NCI-H460 (cell line): ENCODE measurements around the gene CSPG4. TPM values are rescaled to one million over a fixed set of nuclear protein-coding genes. Genes with fewer than 3 reads are reported as not detected.

Experiments used
- DNase-seq: peaks from one replicate; pipeline ENCODE4 v3.0.0-alpha.2; 2016; ENCODE audit warnings: low read depth; ENCODE audit errors: extremely low read depth
- total RNA-seq: library from RNA; depleted of rRNA; stranded (reverse); fragments of >200 nt; shearing (Covaris generic); gene quantifications from 2 replicates; pipeline ENCODE4 v1.2.3, GENCODE V29; 2014

CSPG4 gene
- total RNA-seq, 1 experiment from 2014 or later: 0.10 TPM

GRCh38 chr15:75654201-75654907 is 58.3 kb downstream of the CSPG4 start:
- no peak for DNase-seq

- DNase-seq: no peak
These were observed 59.2 kb downstream of the CSPG4 start for GRCh38 chr15:75653347-75653913.

GRCh38 chr15:75651810-75652543 is 60.7 kb downstream of the CSPG4 start:
- DNase-seq: no peak

- DNase-seq: no peak
These were observed 61.5 kb downstream of the CSPG4 start for GRCh38 chr15:75650908-75651809.

- no peak for DNase-seq
These were observed 62.8 kb downstream of the CSPG4 start for GRCh38 chr15:75649848-75650247.

GRCh38 chr15:75649045-75649761 is 63.4 kb downstream of the CSPG4 start:
- no peak for DNase-seq

- no peak for DNase-seq
These were observed 64.3 kb downstream of the CSPG4 start for GRCh38 chr15:75648156-75649000.

GRCh38 chr15:75647370-75648155 is 65.1 kb downstream of the CSPG4 start, which contains the start of gene SNX33:
SNX33 (plus strand) TSS chr15:75647912; CDS start chr15:75649103, 1,191 bp downstream.
- peak; percentile 50 for DNase-seq

GRCh38 chr15:75646944-75647364 is 65.7 kb downstream of the CSPG4 start:
- DNase-seq: no peak

GRCh38 chr15:75646112-75646943 is 66.3 kb downstream of the CSPG4 start:
- DNase-seq: no peak

GRCh38 chr15:75644376-75644775 is 68.3 kb downstream of the CSPG4 start:
- no peak for DNase-seq

GRCh38 chr15:75641603-75642002 is 71.0 kb downstream of the CSPG4 start:
- no peak for DNase-seq

- no peak for DNase-seq
These were observed 71.5 kb downstream of the CSPG4 start for GRCh38 chr15:75641179-75641503.

- DNase-seq: peak; percentile 48
These were observed 72.0 kb downstream of the CSPG4 start for GRCh38 chr15:75640483-75641178.

- DNase-seq: peak; percentile 95
These were observed 72.8 kb downstream of the CSPG4 start, which contains the start of gene IMP3 for GRCh38 chr15:75639709-75640482. IMP3 (minus strand) TSS chr15:75640224; CDS start chr15:75640168, 56 bp downstream.

GRCh38 chr15:75639191-75639708 is 73.4 kb downstream of the CSPG4 start:
- DNase-seq: no peak
